ENCODE data around the gene TMEM161B.

Gene TMEM161B

DNA sequence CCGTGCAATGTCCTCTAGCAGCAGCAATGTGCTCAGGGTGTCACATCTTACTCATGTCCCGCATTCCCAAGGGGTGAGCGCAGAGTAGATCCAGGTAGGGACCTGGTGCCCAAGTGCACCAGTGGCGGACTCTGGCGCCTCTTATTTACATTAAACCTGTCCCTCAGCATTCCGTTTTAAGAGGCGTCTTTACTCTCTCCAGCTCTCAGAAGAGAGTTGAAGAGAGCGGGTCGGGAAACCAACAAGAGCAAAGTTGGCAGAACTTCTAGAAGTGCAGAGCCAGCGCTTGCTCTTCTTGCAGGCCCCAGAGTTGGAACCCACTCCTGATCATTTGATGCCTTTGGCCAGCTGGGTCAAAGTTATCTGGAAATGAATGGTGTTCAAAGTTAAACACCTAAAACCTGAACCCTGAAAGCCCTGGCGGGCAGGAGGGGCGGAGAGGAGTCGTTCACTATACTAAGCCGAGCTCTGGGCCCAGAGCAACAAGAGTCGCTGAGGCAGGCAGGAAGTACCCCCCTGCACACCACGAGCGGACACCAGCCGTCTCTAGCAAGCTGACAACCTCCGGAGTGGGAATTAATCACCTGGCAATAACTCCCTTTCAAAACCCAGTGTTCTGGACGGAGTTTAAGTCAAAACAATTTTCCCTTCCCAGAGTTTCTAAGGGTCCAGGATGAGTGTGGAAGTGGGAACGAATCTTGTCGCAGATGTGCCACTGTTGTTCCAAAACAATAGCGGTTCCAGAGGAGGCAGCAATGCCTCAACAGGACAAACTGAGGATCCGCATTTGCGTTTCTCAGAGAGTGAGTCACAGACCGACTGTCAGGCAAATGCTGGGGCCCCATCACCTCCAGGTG is 122.8 kb downstream of the TMEM161B start:
- TF ChIP-seq TCF12 (IDR thresholded peaks at IDR 0.05; ENCODE audit: low read depth): no peak

DNA sequence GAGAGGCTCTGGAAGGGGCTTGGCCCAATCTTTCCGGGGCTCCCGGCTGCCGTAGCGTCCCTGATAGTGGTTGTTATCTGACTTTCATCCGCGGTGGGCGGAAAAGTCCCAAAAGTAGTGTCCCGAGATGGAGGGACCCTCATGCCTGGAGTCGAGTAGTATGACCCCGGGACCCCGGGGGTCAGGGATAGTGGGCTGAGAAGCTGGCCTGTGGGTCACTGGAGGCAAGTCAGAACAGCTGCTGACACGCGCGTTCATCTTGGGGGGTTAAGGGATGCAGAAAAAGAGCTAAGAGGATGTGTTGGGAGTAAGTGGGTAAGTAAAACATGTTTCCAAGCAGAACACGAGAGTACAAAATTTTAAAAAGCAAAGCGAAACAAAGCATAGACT is 123.4 kb downstream of the TMEM161B start:
- no peak for TF ChIP-seq TAF1 (IDR thresholded peaks at IDR 0.05; ENCODE audit: low read depth)
- no peak for TF ChIP-seq FOXM1 (IDR thresholded peaks at IDR 0.05; ENCODE audit: borderline replicate concordance, low read depth)
- no peak for TF ChIP-seq TEAD4 (IDR thresholded peaks at IDR 0.05)
- TF ChIP-seq, protein P1, sequence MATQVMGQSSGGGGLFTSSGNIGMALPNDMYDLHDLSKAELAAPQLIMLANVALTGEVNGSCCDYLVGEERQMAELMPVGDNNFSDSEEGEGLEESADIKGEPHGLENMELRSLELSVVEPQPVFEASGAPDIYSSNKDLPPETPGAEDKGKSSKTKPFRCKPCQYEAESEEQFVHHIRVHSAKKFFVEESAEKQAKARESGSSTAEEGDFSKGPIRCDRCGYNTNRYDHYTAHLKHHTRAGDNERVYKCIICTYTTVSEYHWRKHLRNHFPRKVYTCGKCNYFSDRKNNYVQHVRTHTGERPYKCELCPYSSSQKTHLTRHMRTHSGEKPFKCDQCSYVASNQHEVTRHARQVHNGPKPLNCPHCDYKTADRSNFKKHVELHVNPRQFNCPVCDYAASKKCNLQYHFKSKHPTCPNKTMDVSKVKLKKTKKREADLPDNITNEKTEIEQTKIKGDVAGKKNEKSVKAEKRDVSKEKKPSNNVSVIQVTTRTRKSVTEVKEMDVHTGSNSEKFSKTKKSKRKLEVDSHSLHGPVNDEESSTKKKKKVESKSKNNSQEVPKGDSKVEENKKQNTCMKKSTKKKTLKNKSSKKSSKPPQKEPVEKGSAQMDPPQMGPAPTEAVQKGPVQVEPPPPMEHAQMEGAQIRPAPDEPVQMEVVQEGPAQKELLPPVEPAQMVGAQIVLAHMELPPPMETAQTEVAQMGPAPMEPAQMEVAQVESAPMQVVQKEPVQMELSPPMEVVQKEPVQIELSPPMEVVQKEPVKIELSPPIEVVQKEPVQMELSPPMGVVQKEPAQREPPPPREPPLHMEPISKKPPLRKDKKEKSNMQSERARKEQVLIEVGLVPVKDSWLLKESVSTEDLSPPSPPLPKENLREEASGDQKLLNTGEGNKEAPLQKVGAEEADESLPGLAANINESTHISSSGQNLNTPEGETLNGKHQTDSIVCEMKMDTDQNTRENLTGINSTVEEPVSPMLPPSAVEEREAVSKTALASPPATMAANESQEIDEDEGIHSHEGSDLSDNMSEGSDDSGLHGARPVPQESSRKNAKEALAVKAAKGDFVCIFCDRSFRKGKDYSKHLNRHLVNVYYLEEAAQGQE (IDR thresholded peaks at IDR 0.05; ENCODE audit: low read depth): no peak
- TF ChIP-seq TCF12 (IDR thresholded peaks at IDR 0.05; ENCODE audit: low read depth): no peak
- no peak for TF ChIP-seq EGR1 (IDR thresholded peaks at IDR 0.05)
- TF ChIP-seq EP300 (IDR thresholded peaks at IDR 0.05; ENCODE audit: borderline replicate concordance): no peak
- no peak for TF ChIP-seq CEBPB (IDR thresholded peaks at IDR 0.05)
- TF ChIP-seq CREB1 (IDR thresholded peaks at IDR 0.05; ENCODE audit: low read depth): no peak
- TF ChIP-seq ZBTB7A (IDR thresholded peaks at IDR 0.05; ENCODE audit: low read depth): no peak
- TF ChIP-seq, protein P2, sequence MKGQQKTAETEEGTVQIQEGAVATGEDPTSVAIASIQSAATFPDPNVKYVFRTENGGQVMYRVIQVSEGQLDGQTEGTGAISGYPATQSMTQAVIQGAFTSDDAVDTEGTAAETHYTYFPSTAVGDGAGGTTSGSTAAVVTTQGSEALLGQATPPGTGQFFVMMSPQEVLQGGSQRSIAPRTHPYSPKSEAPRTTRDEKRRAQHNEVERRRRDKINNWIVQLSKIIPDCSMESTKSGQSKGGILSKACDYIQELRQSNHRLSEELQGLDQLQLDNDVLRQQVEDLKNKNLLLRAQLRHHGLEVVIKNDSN (IDR thresholded peaks at IDR 0.05): no peak
- TF ChIP-seq NFIC (IDR thresholded peaks at IDR 0.05): no peak
- TF ChIP-seq YY1 (IDR thresholded peaks at IDR 0.05; ENCODE audit: low read depth): no peak
- TF ChIP-seq RAD21 (IDR thresholded peaks at IDR 0.05; ENCODE audit: low read depth): no peak
- TF ChIP-seq, protein P3, sequence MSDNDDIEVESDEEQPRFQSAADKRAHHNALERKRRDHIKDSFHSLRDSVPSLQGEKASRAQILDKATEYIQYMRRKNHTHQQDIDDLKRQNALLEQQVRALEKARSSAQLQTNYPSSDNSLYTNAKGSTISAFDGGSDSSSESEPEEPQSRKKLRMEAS (IDR thresholded peaks at IDR 0.05): no peak
